ENCODE results near the gene WFDC2. TPM values are rescaled to one million over a fixed set of nuclear protein-coding genes. Genes with fewer than 3 reads are reported as not detected.

WFDC2 gene
- total and polyA plus RNA-seq, 2 of the 13 experiments (the other 11 are each of a cell fraction or from before 2014, with no cell fraction given): 0.33 TPM; not detected in 1

GRCh38 chr20:45436732-45437485, 32.6 kb upstream of the WFDC2 start (continued):
- TF ChIP-seq, protein P1, sequence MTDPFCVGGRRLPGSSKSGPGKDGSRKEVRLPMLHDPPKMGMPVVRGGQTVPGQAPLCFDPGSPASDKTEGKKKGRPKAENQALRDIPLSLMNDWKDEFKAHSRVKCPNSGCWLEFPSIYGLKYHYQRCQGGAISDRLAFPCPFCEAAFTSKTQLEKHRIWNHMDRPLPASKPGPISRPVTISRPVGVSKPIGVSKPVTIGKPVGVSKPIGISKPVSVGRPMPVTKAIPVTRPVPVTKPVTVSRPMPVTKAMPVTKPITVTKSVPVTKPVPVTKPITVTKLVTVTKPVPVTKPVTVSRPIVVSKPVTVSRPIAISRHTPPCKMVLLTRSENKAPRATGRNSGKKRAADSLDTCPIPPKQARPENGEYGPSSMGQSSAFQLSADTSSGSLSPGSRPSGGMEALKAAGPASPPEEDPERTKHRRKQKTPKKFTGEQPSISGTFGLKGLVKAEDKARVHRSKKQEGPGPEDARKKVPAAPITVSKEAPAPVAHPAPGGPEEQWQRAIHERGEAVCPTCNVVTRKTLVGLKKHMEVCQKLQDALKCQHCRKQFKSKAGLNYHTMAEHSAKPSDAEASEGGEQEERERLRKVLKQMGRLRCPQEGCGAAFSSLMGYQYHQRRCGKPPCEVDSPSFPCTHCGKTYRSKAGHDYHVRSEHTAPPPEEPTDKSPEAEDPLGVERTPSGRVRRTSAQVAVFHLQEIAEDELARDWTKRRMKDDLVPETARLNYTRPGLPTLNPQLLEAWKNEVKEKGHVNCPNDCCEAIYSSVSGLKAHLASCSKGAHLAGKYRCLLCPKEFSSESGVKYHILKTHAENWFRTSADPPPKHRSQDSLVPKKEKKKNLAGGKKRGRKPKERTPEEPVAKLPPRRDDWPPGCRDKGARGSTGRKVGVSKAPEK (CRISPR knock-in tag; IDR thresholded peaks at IDR 0.05; ENCODE audit: borderline replicate concordance): no peak; the same call in 1 of the 2 replicates
- TF ChIP-seq PPARG (CRISPR knock-in tag; conservative IDR thresholded peaks at IDR 0.05) (peak; percentile 73; the same call in 1 of the 2 replicates), YEATS2 (CRISPR knock-in tag; IDR thresholded peaks at IDR 0.05; ENCODE audit: borderline replicate concordance) (peak; percentile 81), ZFP90 (CRISPR knock-in tag; IDR thresholded peaks at IDR 0.05; ENCODE audit: borderline replicate concordance) (no peak), ZNF512 (CRISPR knock-in tag; IDR thresholded peaks at IDR 0.05) (no peak), ZNF776 (CRISPR knock-in tag; IDR thresholded peaks at IDR 0.05) (peak; percentile 61; the same call in 1 of the 2 replicates), RERE (CRISPR knock-in tag; IDR thresholded peaks at IDR 0.05; ENCODE audit: low read depth) (0 out of 2 replicates have a peak, but pooled peaks have one; percentile 46), MXD3 (CRISPR knock-in tag; IDR thresholded peaks at IDR 0.05) (peak; percentile 89), ARID2 (CRISPR knock-in tag; IDR thresholded peaks at IDR 0.05; ENCODE audit: borderline replicate concordance) (0 out of 2 replicates have a peak, but pooled peaks have one; percentile 75), MAFK (conservative IDR thresholded peaks at IDR 0.05 in 1 of 2, IDR thresholded peaks at IDR 0.05 in 1 of 2; ENCODE audit: low read length in 2 of 2) (0 out of 4 replicates have a peak, but pooled peaks of 1 of the 2 experiments have one; percentile 1), ZNF441 (CRISPR knock-in tag; IDR thresholded peaks at IDR 0.05; ENCODE audit: borderline replicate concordance) (no peak), NCOR1 (IDR thresholded peaks at IDR 0.05; ENCODE audit: borderline replicate concordance, low read length) (no peak), ZNF782 (CRISPR knock-in tag; IDR thresholded peaks at IDR 0.05; ENCODE audit: borderline replicate concordance) (peak; percentile 94; the same call in 1 of the 2 replicates), ZSCAN31 (CRISPR knock-in tag; IDR thresholded peaks at IDR 0.05; ENCODE audit: low read depth) (peak; percentile 88), PLRG1 (conservative IDR thresholded peaks at IDR 0.05) (no peak)

Data from HepG2 (cell line).